Measurements from ENCODE around the gene TMEM63A.

DNA sequence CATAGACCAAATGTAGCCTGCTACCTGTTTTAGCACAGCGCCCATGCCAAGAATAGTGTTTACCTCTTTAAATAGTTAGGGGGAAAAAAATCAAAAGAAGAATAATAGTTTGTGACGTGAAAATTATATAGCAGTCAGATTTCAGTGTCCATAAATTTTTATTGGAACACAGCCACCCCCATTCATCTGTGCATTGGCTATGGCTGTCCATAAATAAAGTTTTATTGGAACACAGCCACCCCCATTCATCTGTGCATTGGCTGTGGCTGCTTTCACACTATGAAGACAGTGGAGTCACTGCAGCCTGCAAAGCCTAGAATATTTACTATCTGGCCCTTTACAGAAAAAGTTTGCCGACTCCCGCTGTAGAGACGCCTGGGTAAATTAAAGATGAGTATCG lies 51.3 kb downstream of the TMEM63A start:
- TF ChIP-seq POLR2A (IDR thresholded peaks at IDR 0.05) = no peak
- TF ChIP-seq, protein P1, sequence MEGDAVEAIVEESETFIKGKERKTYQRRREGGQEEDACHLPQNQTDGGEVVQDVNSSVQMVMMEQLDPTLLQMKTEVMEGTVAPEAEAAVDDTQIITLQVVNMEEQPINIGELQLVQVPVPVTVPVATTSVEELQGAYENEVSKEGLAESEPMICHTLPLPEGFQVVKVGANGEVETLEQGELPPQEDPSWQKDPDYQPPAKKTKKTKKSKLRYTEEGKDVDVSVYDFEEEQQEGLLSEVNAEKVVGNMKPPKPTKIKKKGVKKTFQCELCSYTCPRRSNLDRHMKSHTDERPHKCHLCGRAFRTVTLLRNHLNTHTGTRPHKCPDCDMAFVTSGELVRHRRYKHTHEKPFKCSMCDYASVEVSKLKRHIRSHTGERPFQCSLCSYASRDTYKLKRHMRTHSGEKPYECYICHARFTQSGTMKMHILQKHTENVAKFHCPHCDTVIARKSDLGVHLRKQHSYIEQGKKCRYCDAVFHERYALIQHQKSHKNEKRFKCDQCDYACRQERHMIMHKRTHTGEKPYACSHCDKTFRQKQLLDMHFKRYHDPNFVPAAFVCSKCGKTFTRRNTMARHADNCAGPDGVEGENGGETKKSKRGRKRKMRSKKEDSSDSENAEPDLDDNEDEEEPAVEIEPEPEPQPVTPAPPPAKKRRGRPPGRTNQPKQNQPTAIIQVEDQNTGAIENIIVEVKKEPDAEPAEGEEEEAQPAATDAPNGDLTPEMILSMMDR (IDR thresholded peaks at IDR 0.05 in 8 of 11, conservative IDR thresholded peaks at IDR 0.05 in 3 of 11) = no peak

All from spleen (tissue), 7 donors.